OCI-LY3 (cell line): ENCODE measurements around the gene PPP4R2.

Source experiments
- CTCF ChIP-seq: fragments of 200-600, 300-600 bp; sonication (generic); IDR thresholded peaks from 2 replicates; pipeline ENCODE4 v1.5.1; 2014; ENCODE audit warnings: antibody characterized with exemption, low read length, low read depth
- EZH2phosphoT487 ChIP-seq: fragments of 200-600 bp; shearing (Covaris generic); IDR thresholded peaks from 2 replicates; pipeline ENCODE4 v1.6.1; 2018; ENCODE audit warnings: antibody characterized with exemption, mixed run types, low read depth

- TF ChIP-seq EZH2phosphoT487 = no peak
- TF ChIP-seq CTCF = no peak
Measured at GRCh38 chr3:73070675-73071575, 74.3 kb downstream of the PPP4R2 start.
